GM19240 (cell line): ENCODE measurements around the gene GHRL.

Experiments
- DNase-seq: peaks from one replicate; pipeline ENCODE4 v3.0.0; 2011; ENCODE audit warnings: low spot score; ENCODE audit not compliant: insufficient read length

GHRL gene

GRCh38 chr3:10328460-10329071, 35.8 kb upstream of the GHRL start:
- DNase-seq, result no peak

- DNase-seq, result no peak
These were observed 34.8 kb upstream of the GHRL start for GRCh38 chr3:10327592-10327991.

GRCh38 chr3:10322352-10322710, 29.6 kb upstream of the GHRL start:
- no peak for DNase-seq

- no peak for DNase-seq
These were observed 29.0 kb upstream of the GHRL start for GRCh38 chr3:10321630-10322351.

GRCh38 chr3:10320320-10320677, 27.6 kb upstream of the GHRL start:
- no peak for DNase-seq

GRCh38 chr3:10319804-10320203, 27.1 kb upstream of the GHRL start:
- DNase-seq, result no peak

- DNase-seq, result no peak
These were observed 26.5 kb upstream of the GHRL start for GRCh38 chr3:10319251-10319650.

- no peak for DNase-seq
These were observed 25.2 kb upstream of the GHRL start for GRCh38 chr3:10317961-10318350.

- no peak for DNase-seq
These were observed 24.7 kb upstream of the GHRL start for GRCh38 chr3:10317311-10317960.

- DNase-seq, result no peak
These were observed 23.1 kb upstream of the GHRL start for GRCh38 chr3:10315771-10316344.

GRCh38 chr3:10315101-10315500, 22.4 kb upstream of the GHRL start:
- no peak for DNase-seq

- no peak for DNase-seq
These were observed 20.1 kb upstream of the GHRL start for GRCh38 chr3:10312861-10313260.

- DNase-seq, result no peak
These were observed 19.6 kb upstream of the GHRL start for GRCh38 chr3:10312391-10312790.

- no peak for DNase-seq
These were observed 19.0 kb upstream of the GHRL start for GRCh38 chr3:10311710-10312109.

GRCh38 chr3:10310578-10310977, 17.8 kb upstream of the GHRL start:
- DNase-seq, result no peak

- DNase-seq, result no peak
These were observed 17.0 kb upstream of the GHRL start for GRCh38 chr3:10309736-10310135.

- no peak for DNase-seq
These were observed 15.9 kb upstream of the GHRL start for GRCh38 chr3:10308678-10309077.

- DNase-seq, result no peak
These were observed 13.4 kb upstream of the GHRL start for GRCh38 chr3:10306156-10306555.

GRCh38 chr3:10305331-10305902, 12.7 kb upstream of the GHRL start:
- no peak for DNase-seq

GRCh38 chr3:10304905-10305304, 12.2 kb upstream of the GHRL start:
- no peak for DNase-seq

GRCh38 chr3:10303785-10304184, 11.0 kb upstream of the GHRL start:
- no peak for DNase-seq

GRCh38 chr3:10303105-10303504, 10.4 kb upstream of the GHRL start:
- no peak for DNase-seq
